Measurements from ENCODE around the gene VIT. TPM values are rescaled to one million over a fixed set of nuclear protein-coding genes. Genes with fewer than 3 reads are reported as not detected.

VIT gene
- total RNA-seq, 1 donor from 2014 or later: not detected

- H3K27me3 Mint-ChIP-seq (ENCODE audit: insufficient read depth, low read depth): no peaks in the 10 kb centered on the region
- Histone ChIP-seq H4K20me1 (ENCODE audit: low read depth) (no peaks in the 10 kb centered on the region), H3K36me3 (no peaks in the 10 kb centered on the region), H3K9ac (no peak overlapping the region), H3F3A (ENCODE audit: low read depth) (peaks cover 1% of the 10 kb centered on the region), H3K79me2 (ENCODE audit: low read depth) (no peaks in the 10 kb centered on the region), H3K4me1 (peaks cover 2% of the 10 kb centered on the region), H3K27me3 (peaks cover 7% of the 10 kb centered on the region), H3K4me3 (no peak overlapping the region), H3K27ac (no peak overlapping the region), H3K9me3 (ENCODE audit: low read depth) (no peaks in the 10 kb centered on the region), H2AFZ (replicated peaks) (no peak overlapping the region), H3K4me2 (no peak overlapping the region)
- peaks cover 2% of the 10 kb centered on the region for H3K4me1 Mint-ChIP-seq
- no peak overlapping the region for H3K27ac Mint-ChIP-seq
- no peak overlapping the region for H3K4me3 Mint-ChIP-seq
- no peaks in the 10 kb centered on the region for H3K9me3 Mint-ChIP-seq
- DNase-seq (ENCODE audit: low spot score): no peak
- H3K36me3 Mint-ChIP-seq: no peaks in the 10 kb centered on the region
- no peak for TF ChIP-seq EZH2 (IDR thresholded peaks at IDR 0.05)
- TF ChIP-seq EZH2phosphoT487 (IDR thresholded peaks at IDR 0.05): no peak
- no peak for TF ChIP-seq CTCF (IDR thresholded peaks at IDR 0.05)
Observed at GRCh38 chr2:36662638-36663037, 33.9 kb upstream of the VIT start.

GRCh38 chr2:36663295-36663694 is 33.2 kb upstream of the VIT start:
- Histone ChIP-seq H3K4me1 (peaks cover 4% of the 10 kb centered on the region), H3K36me3 (no peaks in the 10 kb centered on the region), H3K27me3 (peaks cover 9% of the 10 kb centered on the region), H3F3A (ENCODE audit: low read depth) (peaks cover 3% of the 10 kb centered on the region), H3K9ac (no peak overlapping the region), H3K4me3 (no peak overlapping the region), H4K20me1 (ENCODE audit: low read depth) (no peaks in the 10 kb centered on the region), H3K9me3 (ENCODE audit: low read depth) (no peaks in the 10 kb centered on the region), H3K79me2 (ENCODE audit: low read depth) (no peaks in the 10 kb centered on the region), H3K4me2 (no peak overlapping the region), H3K27ac (no peak overlapping the region), H2AFZ (replicated peaks) (no peak overlapping the region)
- H3K4me3 Mint-ChIP-seq: no peak overlapping the region
- no peaks in the 10 kb centered on the region for H3K27me3 Mint-ChIP-seq (ENCODE audit: insufficient read depth, low read depth)
- no peak for TF ChIP-seq EZH2phosphoT487 (IDR thresholded peaks at IDR 0.05)
- TF ChIP-seq EZH2 (IDR thresholded peaks at IDR 0.05): no peak
- TF ChIP-seq CTCF (IDR thresholded peaks at IDR 0.05): no peak
- DNase-seq (ENCODE audit: low spot score): no peak
- H3K9me3 Mint-ChIP-seq: no peaks in the 10 kb centered on the region
- no peaks in the 10 kb centered on the region for H3K36me3 Mint-ChIP-seq
- H3K4me1 Mint-ChIP-seq: peaks cover 7% of the 10 kb centered on the region
- H3K27ac Mint-ChIP-seq: no peak overlapping the region

- Histone ChIP-seq H4K20me1 (ENCODE audit: low read depth) (no peaks in the 10 kb centered on the region), H3K27me3 (peaks cover 12% of the 10 kb centered on the region), H3K4me1 (peaks cover 4% of the 10 kb centered on the region), H3K9ac (no peak overlapping the region), H3K4me3 (no peak overlapping the region), H3K79me2 (ENCODE audit: low read depth) (no peaks in the 10 kb centered on the region), H2AFZ (replicated peaks) (peak overlapping the region; percentile 89), H3F3A (ENCODE audit: low read depth) (peaks cover 3% of the 10 kb centered on the region), H3K9me3 (ENCODE audit: low read depth) (no peaks in the 10 kb centered on the region), H3K4me2 (peak overlapping the region; percentile 57), H3K36me3 (no peaks in the 10 kb centered on the region), H3K27ac (no peak overlapping the region)
- TF ChIP-seq EZH2phosphoT487 (IDR thresholded peaks at IDR 0.05): no peak
- peak; percentile 90 for TF ChIP-seq CTCF (IDR thresholded peaks at IDR 0.05)
- TF ChIP-seq EZH2 (IDR thresholded peaks at IDR 0.05): peak; percentile 43
- no peak overlapping the region for H3K27ac Mint-ChIP-seq
- no peaks in the 10 kb centered on the region for H3K36me3 Mint-ChIP-seq
- H3K27me3 Mint-ChIP-seq (ENCODE audit: insufficient read depth, low read depth): no peaks in the 10 kb centered on the region
- no peak overlapping the region for H3K4me3 Mint-ChIP-seq
- no peaks in the 10 kb centered on the region for H3K9me3 Mint-ChIP-seq
- H3K4me1 Mint-ChIP-seq: peaks cover 11% of the 10 kb centered on the region
- peak; percentile 67 for DNase-seq (ENCODE audit: low spot score)
Observed at GRCh38 chr2:36663851-36664695, 32.4 kb upstream of the VIT start.
